ENCODE results near the gene GDF7. TPM values are rescaled to one million over a fixed set of nuclear protein-coding genes. Genes with fewer than 3 reads are reported as not detected.

The GDF7 gene
- total and polyA plus RNA-seq, 2 experiments from 2014 or later = 0.24 to 0.37 TPM

GRCh38 chr2:20724500-20725053 lies 57.6 kb downstream of the GDF7 start:
- no peak overlapping the region for H2AFZ ChIP-seq
- H3K9me2 ChIP-seq (replicated peaks; ENCODE audit: insufficient read depth) = no peaks in the 10 kb centered on the region
- peaks cover 17% of the 10 kb centered on the region for H3K4me1 ChIP-seq (ENCODE audit: insufficient read depth)
- H3K27me3 ChIP-seq = no peaks in the 10 kb centered on the region
- WGBS (ENCODE audit: low lambda C conversion rate, missing lambda C conversion rate) = 95% methylated on average over 3 of the region's 3 CpGs
- H3K79me2 ChIP-seq = peaks cover under 1% of the 10 kb centered on the region
- TF ChIP-seq CTCF (IDR thresholded peaks at IDR 0.05; ENCODE audit: poor library complexity) = no peak
- no peak for TF ChIP-seq EZH2phosphoT487 (IDR thresholded peaks at IDR 0.05; ENCODE audit: low read depth, severe bottlenecking, unreplicated experiment)
- no peak for TF ChIP-seq EZH2 (IDR thresholded peaks at IDR 0.05; ENCODE audit: borderline replicate concordance)
- no peaks in the 10 kb centered on the region for H3K9me3 ChIP-seq (ENCODE audit: low read depth)
- H4K20me1 ChIP-seq (ENCODE audit: insufficient read depth, poor library complexity, severe bottlenecking) = no peaks in the 10 kb centered on the region
- H3K4me3 ChIP-seq = no peak overlapping the region
- no peak overlapping the region for H3K4me2 ChIP-seq
- DNase-seq (ENCODE audit: low spot score) = no peak
- H3K36me3 ChIP-seq (replicated peaks; ENCODE audit: insufficient read depth, low read depth) = no peaks in the 10 kb centered on the region
- H3K27ac ChIP-seq = no peak overlapping the region

GRCh38 chr2:20725782-20726181 lies 58.8 kb downstream of the GDF7 start:
- Histone ChIP-seq H3K4me3 (no peak overlapping the region), H3K36me3 (replicated peaks; ENCODE audit: insufficient read depth, low read depth) (no peaks in the 10 kb centered on the region), H4K20me1 (ENCODE audit: insufficient read depth, poor library complexity, severe bottlenecking) (no peaks in the 10 kb centered on the region), H3K9me2 (replicated peaks; ENCODE audit: insufficient read depth) (no peaks in the 10 kb centered on the region), H3K4me2 (no peak overlapping the region), H3K27me3 (no peaks in the 10 kb centered on the region), H3K9me3 (ENCODE audit: low read depth) (no peaks in the 10 kb centered on the region), H2AFZ (no peak overlapping the region), H3K79me2 (no peaks in the 10 kb centered on the region), H3K27ac (no peak overlapping the region), H3K4me1 (ENCODE audit: insufficient read depth) (peaks cover 17% of the 10 kb centered on the region)
- TF ChIP-seq EZH2phosphoT487 (IDR thresholded peaks at IDR 0.05; ENCODE audit: low read depth, severe bottlenecking, unreplicated experiment) = no peak
- TF ChIP-seq EZH2 (IDR thresholded peaks at IDR 0.05; ENCODE audit: borderline replicate concordance) = no peak
- TF ChIP-seq CTCF (IDR thresholded peaks at IDR 0.05; ENCODE audit: poor library complexity) = no peak
- DNase-seq (ENCODE audit: low spot score) = no peak
- 98% methylated on average over 2 of the region's 2 CpGs for WGBS (ENCODE audit: low lambda C conversion rate, missing lambda C conversion rate)

- 97% methylated on average over 5 of the region's 5 CpGs for WGBS (ENCODE audit: low lambda C conversion rate, missing lambda C conversion rate)
- no peak for TF ChIP-seq CTCF (IDR thresholded peaks at IDR 0.05; ENCODE audit: poor library complexity)
- TF ChIP-seq EZH2phosphoT487 (IDR thresholded peaks at IDR 0.05; ENCODE audit: low read depth, severe bottlenecking, unreplicated experiment) = no peak
- no peak for TF ChIP-seq EZH2 (IDR thresholded peaks at IDR 0.05; ENCODE audit: borderline replicate concordance)
- Histone ChIP-seq H3K27me3 (no peaks in the 10 kb centered on the region), H3K36me3 (replicated peaks; ENCODE audit: insufficient read depth, low read depth) (no peaks in the 10 kb centered on the region), H2AFZ (no peak overlapping the region), H3K79me2 (no peaks in the 10 kb centered on the region), H3K4me3 (no peak overlapping the region), H3K4me2 (no peak overlapping the region), H3K4me1 (ENCODE audit: insufficient read depth) (peaks cover 17% of the 10 kb centered on the region), H3K9me2 (replicated peaks; ENCODE audit: insufficient read depth) (no peaks in the 10 kb centered on the region), H3K27ac (no peak overlapping the region), H3K9me3 (ENCODE audit: low read depth) (no peaks in the 10 kb centered on the region), H4K20me1 (ENCODE audit: insufficient read depth, poor library complexity, severe bottlenecking) (no peaks in the 10 kb centered on the region)
- no peak for DNase-seq (ENCODE audit: low spot score)
Measured at GRCh38 chr2:20726913-20727312, 60.0 kb downstream of the GDF7 start.

Data from hepatocyte (in vitro differentiated cells).